GM19463 (cell line): ENCODE measurements around the gene IFNA13.

ENCODE experiments used
- ATAC-seq: cut with Tn5 transposase; IDR thresholded peaks from one replicate; pipeline ENCODE4 v1.9.1; 2021; ENCODE audit warnings: mild to moderate bottlenecking, moderate library complexity; ENCODE audit not compliant: unreplicated experiment

The IFNA13 gene

GRCh38 chr9:21362287-21362686 is 5.6 kb downstream of the IFNA13 start:
- ATAC-seq: no peak

GRCh38 chr9:21357479-21358460 is 10.1 kb downstream of the IFNA13 start:
- ATAC-seq: peak; percentile 90

GRCh38 chr9:21350787-21351186 is 17.1 kb downstream of the IFNA13 start, which contains the start of gene IFNA6:
Gene IFNA6, minus strand, starts transcription at chr9:21350887. Its CDS starts 0 bp downstream, at chr9:21350887.
- ATAC-seq: no peak

DNA sequence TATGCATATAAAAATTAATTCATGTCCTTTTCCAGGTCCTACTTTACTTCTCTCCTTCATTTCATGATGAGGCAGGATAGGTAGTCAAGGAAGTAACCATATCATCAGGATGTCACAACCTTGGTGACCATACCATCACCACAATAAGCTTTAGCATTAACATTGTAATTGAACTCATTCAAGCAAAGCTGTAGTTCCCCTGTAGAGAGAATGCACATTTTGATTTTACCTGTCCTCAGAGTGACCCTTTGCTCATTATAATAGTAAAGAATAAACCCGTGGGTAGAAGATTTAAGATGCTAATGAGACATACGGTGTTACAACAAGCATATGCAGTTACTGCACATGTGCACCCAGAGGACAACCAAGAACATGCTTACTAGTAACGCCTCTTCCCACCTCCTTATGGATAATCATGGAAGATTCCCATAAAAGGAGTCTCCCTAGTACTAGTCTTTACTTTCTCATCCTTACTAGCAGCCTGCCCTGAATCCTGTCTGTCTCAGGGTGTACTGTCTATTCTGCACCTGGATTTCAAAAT is 19.4 kb downstream of the IFNA13 start:
- ATAC-seq: no peak

DNA sequence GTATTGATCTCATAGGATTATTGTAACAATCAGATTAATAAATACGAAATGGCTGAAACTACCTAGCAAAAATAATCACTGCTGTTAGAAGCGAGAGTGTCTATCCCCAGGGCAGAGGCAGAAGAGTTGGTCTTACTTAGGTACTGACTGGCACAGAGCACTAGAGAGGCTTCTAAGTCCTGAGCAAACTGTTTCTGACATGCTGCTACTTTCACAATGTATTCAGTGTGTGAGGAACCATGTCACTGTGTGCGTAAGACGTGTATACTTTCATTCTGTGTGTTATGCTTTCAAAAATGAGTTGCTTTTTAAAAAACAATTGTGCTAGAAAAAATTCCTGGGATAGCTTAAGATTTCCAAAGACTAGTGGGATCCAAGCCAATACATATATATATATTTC is 27.1 kb downstream of the IFNA13 start:
- ATAC-seq: no peak

DNA sequence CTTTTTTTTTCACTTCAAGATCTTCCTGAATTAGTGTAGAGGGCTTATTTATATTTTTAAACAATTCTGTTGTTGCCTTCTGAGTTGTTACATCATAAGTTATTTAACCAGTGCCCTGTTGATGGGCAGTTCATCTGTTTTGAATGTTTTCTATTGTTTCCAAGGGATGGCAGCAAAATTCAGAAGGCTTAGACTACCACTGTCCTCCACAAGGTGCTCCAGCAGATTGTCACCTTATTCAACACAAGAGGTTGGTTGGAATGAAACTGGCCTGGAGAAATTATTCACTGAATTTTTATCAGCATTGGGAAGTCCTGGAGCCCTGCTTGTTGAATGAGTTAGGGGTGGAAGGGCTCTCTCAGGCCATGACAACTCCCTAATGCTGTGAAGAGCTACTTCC is 31.4 kb downstream of the IFNA13 start:
- no peak for ATAC-seq

DNA sequence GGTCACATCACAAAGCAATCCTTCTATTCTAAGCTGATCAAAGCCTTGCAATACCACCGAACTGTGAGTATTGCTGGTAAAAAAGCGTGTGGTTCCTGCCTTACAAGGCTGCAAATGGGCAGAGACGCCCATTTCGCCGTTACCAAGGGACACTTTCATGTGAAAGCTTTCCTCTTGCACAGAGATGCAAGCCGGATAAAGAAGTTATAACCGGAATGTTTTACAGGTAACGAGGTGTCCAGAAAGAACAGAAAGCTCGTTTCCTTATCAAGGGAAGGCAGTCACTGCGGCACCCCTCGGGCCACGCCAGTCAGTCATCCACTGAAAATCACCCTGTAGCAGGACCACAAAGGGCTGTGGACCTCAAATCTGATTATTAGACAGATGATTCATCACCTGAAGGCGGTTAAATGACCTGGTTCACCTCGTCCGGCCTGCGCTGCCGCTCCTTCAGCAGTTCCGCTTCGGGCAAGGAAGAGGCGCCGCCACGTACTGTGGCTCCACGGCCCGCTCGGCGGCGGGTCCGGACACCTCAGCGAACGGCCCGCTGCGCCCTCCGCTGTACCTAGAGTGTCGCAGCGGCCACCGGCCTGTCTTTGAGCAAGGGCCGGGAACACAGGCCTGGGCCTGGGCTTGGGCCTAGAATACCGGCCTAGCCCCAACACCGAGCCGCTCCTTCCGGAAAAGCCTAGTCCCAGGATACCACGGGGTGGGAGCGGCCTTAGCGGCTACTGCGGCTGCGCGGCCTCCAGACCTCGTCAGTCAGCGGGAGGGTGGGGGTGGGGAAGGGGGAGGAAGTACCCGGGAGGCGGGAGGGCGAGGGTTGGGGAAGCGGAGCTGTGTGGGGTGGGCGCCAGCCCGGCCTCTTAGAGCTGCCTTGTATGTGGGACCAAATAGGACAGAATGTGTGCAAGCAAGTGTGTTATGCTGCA is 32.9 kb downstream of the IFNA13 start, which contains the start of gene KLHL9:
TSS of gene KLHL9 (minus strand) at position 704 of the 932 bp plus-strand sequence. CDS start at position 159, 545 bp downstream.
- peak; percentile 90 for ATAC-seq

DNA sequence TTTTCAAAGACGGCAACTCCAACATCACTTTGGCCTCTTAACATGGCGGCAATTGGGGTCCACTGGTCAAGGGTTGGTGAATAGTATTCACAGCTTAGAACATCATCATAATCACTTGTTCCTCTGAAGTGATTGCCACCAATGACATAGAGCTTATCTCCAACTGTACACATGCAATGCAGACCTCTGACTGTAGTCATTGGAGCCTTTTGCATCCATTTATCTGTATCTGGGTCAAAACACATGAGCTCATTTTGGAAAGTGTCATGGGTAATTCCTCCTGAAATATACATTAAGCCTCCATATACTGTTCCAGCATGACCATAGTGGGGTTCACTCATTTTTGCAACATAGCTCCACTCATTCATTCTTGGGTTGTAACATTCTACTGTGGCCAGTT is 34.6 kb downstream of the IFNA13 start:
- ATAC-seq: no peak

DNA sequence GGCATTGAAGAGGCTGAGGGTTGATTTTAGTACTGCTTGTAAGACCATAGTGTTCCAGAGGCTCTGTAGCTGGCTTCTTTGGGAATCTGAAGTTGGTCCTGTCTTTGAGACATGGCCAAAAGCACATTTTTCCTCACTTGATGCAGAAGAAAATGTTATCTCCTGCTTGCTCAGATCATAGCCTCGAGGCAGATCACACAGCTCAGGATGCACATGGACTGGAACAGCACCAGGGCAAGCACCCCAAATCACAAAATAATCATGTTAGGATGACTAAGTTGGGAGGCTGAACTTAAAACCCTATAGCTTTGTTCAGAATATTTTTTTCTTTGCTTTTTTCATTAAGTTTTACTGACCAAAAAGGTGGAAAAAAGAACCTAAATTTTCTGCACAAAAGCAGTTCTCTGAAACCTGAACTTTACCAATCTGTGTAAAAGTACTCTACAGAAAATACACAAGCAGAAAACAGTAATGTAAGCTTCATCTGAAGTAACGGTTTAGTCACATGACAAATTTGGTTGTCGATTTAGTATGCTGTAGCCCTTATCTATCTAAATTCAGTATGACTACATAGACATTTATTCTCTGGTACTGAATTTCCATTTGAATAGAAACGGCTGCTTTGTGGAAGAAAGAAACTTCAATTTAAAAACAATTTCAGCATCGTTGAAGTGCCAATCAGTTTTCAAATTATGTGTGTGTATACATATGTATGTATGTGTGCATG is 36.0 kb downstream of the IFNA13 start:
- no peak for ATAC-seq

GRCh38 chr9:21326526-21327139 is 41.2 kb downstream of the IFNA13 start:
- peak; percentile 80 for ATAC-seq

GRCh38 chr9:21324047-21324446 is 43.8 kb downstream of the IFNA13 start:
- ATAC-seq: no peak

DNA sequence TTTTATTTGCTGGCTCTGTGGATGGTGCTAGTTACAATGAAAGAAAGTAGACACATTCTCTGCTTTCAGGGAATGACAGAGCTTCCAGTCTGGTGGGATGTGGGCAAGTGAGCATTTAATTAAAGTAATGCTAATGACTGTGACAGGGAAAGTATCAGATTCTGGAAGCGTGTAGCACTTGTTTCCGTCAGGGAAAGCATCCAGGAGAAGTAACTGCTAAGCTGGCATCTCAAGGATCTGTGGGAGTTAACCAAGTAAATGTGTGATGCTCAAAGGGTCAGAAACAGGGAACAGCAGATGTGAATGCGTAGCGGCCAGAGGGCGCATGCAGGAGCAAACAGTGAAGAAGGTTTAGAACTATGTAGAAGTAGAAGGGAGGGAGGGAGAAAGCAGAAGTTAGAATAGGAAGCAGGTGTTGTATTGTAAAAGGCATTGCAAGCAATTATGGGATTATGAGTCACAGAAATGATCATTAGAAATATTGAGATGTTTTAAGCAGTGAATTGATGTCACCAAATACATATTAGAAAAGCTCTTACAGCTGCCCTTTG is 44.9 kb downstream of the IFNA13 start:
- no peak for ATAC-seq

- ATAC-seq: no peak
Measured at GRCh38 chr9:21320465-21320864, 47.4 kb downstream of the IFNA13 start.

DNA sequence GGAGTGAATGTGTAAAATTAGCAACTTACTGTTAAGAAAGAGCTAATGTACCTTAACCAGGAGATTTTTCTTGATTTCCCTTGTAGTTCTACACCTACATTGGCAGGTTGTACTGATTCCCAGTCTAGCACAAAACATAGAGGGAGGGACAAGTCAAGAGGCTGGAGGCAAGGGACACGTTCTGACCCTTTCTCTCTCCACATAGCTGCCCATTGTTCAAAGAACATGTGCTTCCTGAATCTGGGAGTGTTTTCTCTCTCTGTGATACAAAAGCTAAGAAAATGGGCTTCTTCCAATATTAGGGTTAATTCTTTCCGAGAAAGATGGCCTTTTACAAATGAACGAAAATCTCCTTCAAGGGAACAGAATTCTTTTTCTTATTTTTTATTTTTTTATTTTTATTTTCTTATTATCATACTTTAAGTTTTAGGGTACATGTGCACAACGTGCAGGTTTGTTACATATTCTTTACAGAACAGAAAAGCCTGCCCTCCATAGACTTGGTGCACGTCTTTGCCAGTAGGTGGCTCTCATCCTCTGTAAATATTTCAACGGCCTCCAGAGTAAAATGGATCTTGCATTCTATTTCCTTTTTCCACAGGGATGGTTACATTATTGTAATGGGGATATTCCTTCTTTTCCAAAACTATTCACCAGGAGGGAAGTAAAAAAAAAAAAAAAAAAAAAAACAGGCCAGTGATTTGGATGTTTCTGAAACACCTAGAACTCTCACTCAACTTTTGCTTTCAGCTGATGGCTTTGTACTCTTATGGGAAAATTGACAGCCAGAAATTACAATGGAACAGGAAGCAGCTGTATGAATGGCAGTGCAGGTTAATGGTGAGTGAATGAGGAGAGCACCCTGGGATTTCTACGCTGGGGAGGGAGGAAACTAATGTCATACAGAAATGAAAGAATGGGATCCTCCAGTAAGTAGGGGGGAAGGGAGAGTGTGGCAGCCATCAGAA is 49.6 kb downstream of the IFNA13 start:
- no peak for ATAC-seq
